Neural progenitor cell (in vitro differentiated cells): ENCODE data around the gene MLN.

Experiments
- EZH2 ChIP-seq: fragments of 200-600 bp; sonication (generic); IDR thresholded peaks from 2 replicates; pipeline ENCODE4 v1.6.1; 2017; ENCODE audit warnings: antibody characterized with exemption, mild to moderate bottlenecking, moderate library complexity
- EZH2phosphoT487 ChIP-seq: fragments of 200-600 bp; sonication (generic); IDR thresholded peaks from 2 replicates; pipeline ENCODE4 v1.6.1; 2017; ENCODE audit warnings: antibody characterized with exemption
- TF ChIP-seq, protein P1 (sequence below): fragments of 200-600 bp; sonication (generic); IDR thresholded peaks from 2 replicates; pipeline ENCODE4 v1.5.1; 2017; ENCODE audit warnings: antibody characterized with exemption, mild to moderate bottlenecking

- TF ChIP-seq, protein P1, sequence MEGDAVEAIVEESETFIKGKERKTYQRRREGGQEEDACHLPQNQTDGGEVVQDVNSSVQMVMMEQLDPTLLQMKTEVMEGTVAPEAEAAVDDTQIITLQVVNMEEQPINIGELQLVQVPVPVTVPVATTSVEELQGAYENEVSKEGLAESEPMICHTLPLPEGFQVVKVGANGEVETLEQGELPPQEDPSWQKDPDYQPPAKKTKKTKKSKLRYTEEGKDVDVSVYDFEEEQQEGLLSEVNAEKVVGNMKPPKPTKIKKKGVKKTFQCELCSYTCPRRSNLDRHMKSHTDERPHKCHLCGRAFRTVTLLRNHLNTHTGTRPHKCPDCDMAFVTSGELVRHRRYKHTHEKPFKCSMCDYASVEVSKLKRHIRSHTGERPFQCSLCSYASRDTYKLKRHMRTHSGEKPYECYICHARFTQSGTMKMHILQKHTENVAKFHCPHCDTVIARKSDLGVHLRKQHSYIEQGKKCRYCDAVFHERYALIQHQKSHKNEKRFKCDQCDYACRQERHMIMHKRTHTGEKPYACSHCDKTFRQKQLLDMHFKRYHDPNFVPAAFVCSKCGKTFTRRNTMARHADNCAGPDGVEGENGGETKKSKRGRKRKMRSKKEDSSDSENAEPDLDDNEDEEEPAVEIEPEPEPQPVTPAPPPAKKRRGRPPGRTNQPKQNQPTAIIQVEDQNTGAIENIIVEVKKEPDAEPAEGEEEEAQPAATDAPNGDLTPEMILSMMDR: no peak
- TF ChIP-seq EZH2phosphoT487 (no peak), EZH2 (no peak)
Observed at GRCh38 chr6:33820243-33820642, 16.4 kb upstream of the MLN start.
